ENCODE results near the gene TNNT1. TPM values are rescaled to one million over a fixed set of nuclear protein-coding genes. Genes with fewer than 3 reads are reported as not detected.

TNNT1 gene
- polyA plus RNA-seq, 2 of the 4 experiments (the other 2 are of a cell fraction), result 140 to 155 TPM

DNA sequence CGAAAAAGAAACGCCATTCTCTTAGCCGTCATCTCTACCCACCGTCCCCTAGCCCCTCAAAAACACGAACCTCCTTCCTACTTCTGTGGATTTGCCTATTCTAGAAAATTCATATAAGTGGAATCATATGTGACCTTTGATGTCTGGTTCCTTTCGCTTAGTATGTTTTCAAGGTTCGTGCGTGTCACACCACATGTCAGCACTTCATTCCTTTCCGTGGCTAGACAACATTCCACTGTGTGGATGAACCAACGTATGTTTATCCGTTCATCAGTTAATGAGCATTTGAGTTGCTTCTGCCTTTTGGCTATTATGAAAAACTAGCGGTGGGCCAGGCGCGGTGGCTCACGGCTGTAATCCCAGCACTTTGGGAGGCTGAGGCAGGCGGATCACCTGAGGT, 17.6 kb downstream of the TNNT1 start:
- POLR2A ChIA-PET, result no interaction called here
- FAIRE-seq, result no peak

DNA sequence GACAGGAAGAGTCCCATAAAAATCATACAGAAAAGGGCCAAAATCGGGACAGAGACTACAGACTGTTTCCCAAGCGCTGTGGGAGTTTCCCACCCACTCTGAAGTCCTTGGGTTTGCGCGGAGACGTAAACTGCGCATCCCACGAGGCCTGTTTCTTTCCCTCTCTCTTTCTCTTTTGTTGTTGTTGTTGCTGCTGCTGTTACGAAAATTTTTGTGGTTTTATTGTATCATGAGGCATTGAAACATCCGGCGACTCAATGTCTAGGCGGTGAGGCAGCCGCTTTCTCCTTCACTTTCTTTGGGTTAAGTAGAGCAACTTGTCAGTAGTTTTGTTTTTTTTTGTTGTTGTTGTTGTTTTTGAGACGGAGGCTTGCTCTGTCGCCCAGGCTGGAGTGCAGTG, 30.0 kb downstream of the TNNT1 start:
- no peak for TF ChIP-seq RNF2 (IDR thresholded peaks at IDR 0.05; ENCODE audit: borderline replicate concordance, low read depth)
- no peak for TF ChIP-seq CBX2 (IDR thresholded peaks at IDR 0.05; ENCODE audit: borderline replicate concordance, low read depth)
- TF ChIP-seq ZSCAN20 (CRISPR knock-in tag; IDR thresholded peaks at IDR 0.05), result no peak
- no peak for TF ChIP-seq BHLHE40 (IDR thresholded peaks at IDR 0.05; ENCODE audit: low read depth, low read length)
- no peak for TF ChIP-seq ZC3H11A (IDR thresholded peaks at IDR 0.05)
- no peak for TF ChIP-seq CHD4 (IDR thresholded peaks at IDR 0.05; ENCODE audit: borderline replicate concordance)
- TF ChIP-seq FOSB (CRISPR knock-in tag; IDR thresholded peaks at IDR 0.05), result no peak
- no peak for TF ChIP-seq KDM1A (IDR thresholded peaks at IDR 0.05; ENCODE audit: low read depth)
- no peak for TF ChIP-seq NR3C1 (IDR thresholded peaks at IDR 0.05)
- no peak for TF ChIP-seq POLR2AphosphoS2 (conservative IDR thresholded peaks at IDR 0.05; ENCODE audit: low read length)
- TF ChIP-seq ESRRA (IDR thresholded peaks at IDR 0.05; ENCODE audit: borderline replicate concordance, low read length), result no peak
- TF ChIP-seq TP53 (CRISPR knock-in tag; IDR thresholded peaks at IDR 0.05), result no peak
- Histone ChIP-seq H3K27ac (peak overlapping the region in 1 of 2 experiments; percentile 94; a peak in 4 of 6 replicates), H3K4me2 (no peak overlapping the region; the same call in 2 of the 3 replicates), H3K4me1 (peaks cover 26% of the 10 kb centered on the region), H3K9me3 (no peaks in the 10 kb centered on the region), H3K4me3 (no peak overlapping the region)
- WGBS (ENCODE audit: missing lambda C conversion rate), result 91% methylated on average over 14 of the region's 14 CpGs
- ATAC-seq, result no peak
- ChIA-PET POLR2A (interaction anchor here (0.6 to 1.7 kb wide), 3 partner anchors 41 to 652 kb away, joined by 3 to 9 read pairs (median 3); partner anchors contain the start of gene ZNF628), CTCF (interaction anchor here (1.1 to 6.7 kb wide), 5 partner anchors 22 to 385 kb away, joined by 3 to 35 read pairs (median 4); no protein-coding TSS in a partner anchor)
- no peak for FAIRE-seq
- DNase-seq (ENCODE audit: low read depth in 1 of 2, low spot score in 1 of 2), result no peak

More for the DNA sequence above, 17.6 kb downstream of the TNNT1 start:
- Histone ChIP-seq H3K4me2 (no peak overlapping the region), H3K27ac (no peak overlapping the region), H3K4me3 (no peak overlapping the region), H3K4me1 (no peaks in the 10 kb centered on the region), H3K9me3 (no peaks in the 10 kb centered on the region)
- WGBS (ENCODE audit: missing lambda C conversion rate), result 91% methylated on average over 16 of the region's 16 CpGs
- no peak for TF ChIP-seq HDAC2 (IDR thresholded peaks at IDR 0.05)
- TF ChIP-seq TP53 (CRISPR knock-in tag; IDR thresholded peaks at IDR 0.05), result no peak
- TF ChIP-seq, protein P1, sequence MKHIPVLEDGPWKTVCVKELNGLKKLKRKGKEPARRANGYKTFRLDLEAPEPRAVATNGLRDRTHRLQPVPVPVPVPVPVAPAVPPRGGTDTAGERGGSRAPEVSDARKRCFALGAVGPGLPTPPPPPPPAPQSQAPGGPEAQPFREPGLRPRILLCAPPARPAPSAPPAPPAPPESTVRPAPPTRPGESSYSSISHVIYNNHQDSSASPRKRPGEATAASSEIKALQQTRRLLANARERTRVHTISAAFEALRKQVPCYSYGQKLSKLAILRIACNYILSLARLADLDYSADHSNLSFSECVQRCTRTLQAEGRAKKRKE (CRISPR knock-in tag; IDR thresholded peaks at IDR 0.05; ENCODE audit: low read depth), result no peak
- no peak for TF ChIP-seq HOXA7 (CRISPR knock-in tag; IDR thresholded peaks at IDR 0.05)
- TF ChIP-seq JUNB (IDR thresholded peaks at IDR 0.05), result no peak
- no peak for TF ChIP-seq REST (IDR thresholded peaks at IDR 0.05)
- TF ChIP-seq RARB (CRISPR knock-in tag; IDR thresholded peaks at IDR 0.05), result no peak
- no peak for TF ChIP-seq MAZ (IDR thresholded peaks at IDR 0.05; ENCODE audit: borderline replicate concordance, low read depth, low read length)
- no peak for TF ChIP-seq CTCF (IDR thresholded peaks at IDR 0.05)
- no peak for DNase-seq (ENCODE audit: low read depth in 1 of 2, low spot score in 1 of 2)
- ATAC-seq, result no peak
- CTCF ChIA-PET, result interaction anchor here (1.0 to 2.8 kb wide), 3 partner anchors 10 to 337 kb away, joined by 3 to 23 read pairs (median 6); no protein-coding TSS in a partner anchor

All from A549 (cell line).